Retinal pigment epithelial cell (primary cell): ENCODE measurements around the gene CATSPERE.
"Not testable (repeated sequence)": the region's sequence is repeated elsewhere in the genome, so short reads cannot be mapped to it uniquely, and the experiment has no call there.

Source experiments
- DNase-seq: peaks from one replicate; pipeline ENCODE4 v3.0.0-alpha.2; 2010; ENCODE audit warnings: low read depth
- H3K4me3 ChIP-seq: 2 replicates; pipeline ENCODE4 v1.5.1; 2011; ENCODE audit warnings: mild to moderate bottlenecking, low read length, control low read depth, moderate library complexity
- TF ChIP-seq, protein P1 (sequence below): conservative IDR thresholded peaks from 2 replicates; pipeline ENCODE4 v1.5.1; 2011; ENCODE audit warnings: low read depth, low read length, control low read depth, inconsistent platforms

The CATSPERE gene

GRCh38 chr1:244497805-244498204 is 36.7 kb downstream of the CATSPERE start:
- H3K4me3 ChIP-seq, result no peak overlapping the region
- no peak for DNase-seq
- TF ChIP-seq, protein P1, sequence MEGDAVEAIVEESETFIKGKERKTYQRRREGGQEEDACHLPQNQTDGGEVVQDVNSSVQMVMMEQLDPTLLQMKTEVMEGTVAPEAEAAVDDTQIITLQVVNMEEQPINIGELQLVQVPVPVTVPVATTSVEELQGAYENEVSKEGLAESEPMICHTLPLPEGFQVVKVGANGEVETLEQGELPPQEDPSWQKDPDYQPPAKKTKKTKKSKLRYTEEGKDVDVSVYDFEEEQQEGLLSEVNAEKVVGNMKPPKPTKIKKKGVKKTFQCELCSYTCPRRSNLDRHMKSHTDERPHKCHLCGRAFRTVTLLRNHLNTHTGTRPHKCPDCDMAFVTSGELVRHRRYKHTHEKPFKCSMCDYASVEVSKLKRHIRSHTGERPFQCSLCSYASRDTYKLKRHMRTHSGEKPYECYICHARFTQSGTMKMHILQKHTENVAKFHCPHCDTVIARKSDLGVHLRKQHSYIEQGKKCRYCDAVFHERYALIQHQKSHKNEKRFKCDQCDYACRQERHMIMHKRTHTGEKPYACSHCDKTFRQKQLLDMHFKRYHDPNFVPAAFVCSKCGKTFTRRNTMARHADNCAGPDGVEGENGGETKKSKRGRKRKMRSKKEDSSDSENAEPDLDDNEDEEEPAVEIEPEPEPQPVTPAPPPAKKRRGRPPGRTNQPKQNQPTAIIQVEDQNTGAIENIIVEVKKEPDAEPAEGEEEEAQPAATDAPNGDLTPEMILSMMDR, result no peak

DNA sequence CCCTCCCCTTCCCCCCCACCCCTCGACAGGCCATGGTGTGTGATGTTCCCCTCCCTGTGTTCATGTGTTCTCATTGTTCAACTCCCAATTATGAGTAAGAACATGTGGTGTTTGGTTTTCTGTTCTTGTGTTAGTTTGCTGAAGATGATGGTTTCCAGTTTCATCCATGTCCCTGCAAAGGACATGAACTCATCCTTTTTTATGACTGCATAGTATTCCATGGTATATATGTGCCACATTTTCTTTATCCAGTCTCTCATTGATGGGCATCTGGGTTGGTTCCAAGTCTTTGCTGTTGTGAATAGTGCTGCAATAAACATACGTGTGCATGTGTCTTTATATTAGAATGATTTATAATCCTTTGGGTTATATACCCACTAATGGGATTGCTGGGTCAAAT is 38.4 kb downstream of the CATSPERE start:
- not testable (repeated sequence) for H3K4me3 ChIP-seq, DNase-seq

DNA sequence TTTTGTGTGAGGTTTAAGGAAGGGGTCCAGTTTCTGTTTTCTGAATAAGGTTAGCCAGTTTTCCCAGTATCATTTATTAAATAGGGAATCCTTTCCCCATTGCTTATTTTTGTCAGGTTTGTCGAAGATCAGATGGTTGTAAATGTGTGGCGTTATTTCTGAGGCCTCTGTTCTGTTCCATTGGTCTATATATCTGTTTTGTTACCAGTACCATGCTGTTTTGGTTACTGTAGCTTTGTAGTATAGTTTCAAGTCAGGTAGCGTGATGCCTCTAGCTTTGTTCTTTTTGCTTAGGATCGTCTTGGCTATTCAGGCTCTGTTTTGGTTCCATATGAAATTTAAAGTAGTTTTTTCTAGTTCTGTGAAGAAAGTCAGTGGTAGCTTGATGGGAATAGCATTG is 39.4 kb downstream of the CATSPERE start:
- DNase-seq, H3K4me3 ChIP-seq: not testable (repeated sequence)

- TF ChIP-seq, protein P1, result no peak
- DNase-seq, result no peak
- H3K4me3 ChIP-seq, result no peak overlapping the region
Observed at GRCh38 chr1:244502630-244503029, 41.6 kb downstream of the CATSPERE start.

DNA sequence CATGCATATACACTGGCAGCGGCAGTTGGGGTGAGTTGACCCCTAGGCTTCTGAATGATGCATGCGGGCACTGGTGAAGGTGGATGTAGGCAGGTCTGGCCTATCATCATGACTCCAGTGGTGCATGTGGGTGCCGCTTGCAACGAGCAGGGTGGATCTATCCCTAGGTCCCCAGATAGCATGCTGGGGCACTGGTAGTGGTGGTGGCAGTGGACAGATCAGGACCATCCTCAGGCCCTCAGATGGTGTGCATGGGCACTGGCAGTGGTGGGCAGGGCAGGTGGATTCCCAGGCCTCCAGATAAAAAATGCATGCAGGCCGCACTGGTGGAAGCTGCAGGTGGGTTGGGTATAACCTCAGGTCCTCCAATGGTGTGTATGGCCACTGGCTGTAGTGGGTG is 52.4 kb downstream of the CATSPERE start:
- no peak for DNase-seq
- TF ChIP-seq, protein P1, result no peak
- no peak overlapping the region for H3K4me3 ChIP-seq

GRCh38 chr1:244515680-244516079 is 54.6 kb downstream of the CATSPERE start:
- DNase-seq, result no peak
- TF ChIP-seq, protein P1, result no peak

GRCh38 chr1:244536316-244536715 is 75.2 kb downstream of the CATSPERE start:
- TF ChIP-seq, protein P1, result no peak
- no peak for DNase-seq
- H3K4me3 ChIP-seq, result no peak overlapping the region

More at GRCh38 chr1:244515680-244516079, 54.6 kb downstream of the CATSPERE start:
- no peak overlapping the region for H3K4me3 ChIP-seq

DNA sequence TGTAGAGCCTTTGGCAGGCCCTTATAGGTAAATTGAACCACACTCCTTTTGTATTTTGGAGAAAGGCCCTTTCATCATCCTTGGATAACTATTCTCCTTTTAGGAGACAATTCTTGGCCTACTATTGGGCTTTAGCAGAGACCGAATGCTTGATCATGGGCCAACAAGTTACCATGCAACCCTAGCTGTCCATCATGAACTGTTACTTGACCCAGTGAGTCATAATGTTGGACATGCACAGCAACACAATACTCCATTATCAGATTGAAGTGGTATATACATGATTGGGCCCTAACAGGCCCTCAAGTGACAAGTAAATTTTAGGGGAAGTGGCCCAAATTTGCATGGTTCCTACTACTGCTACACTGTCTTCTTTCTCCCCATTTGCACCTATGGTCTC is 84.4 kb downstream of the CATSPERE start:
- TF ChIP-seq, protein P1, result no peak
- DNase-seq, result no peak
- H3K4me3 ChIP-seq, result no peak overlapping the region
